Left lung (tissue), 10 donors: Measurements from ENCODE around the gene GREB1. TPM values are rescaled to one million over a fixed set of nuclear protein-coding genes. Genes with fewer than 3 reads are reported as not detected.

Source experiments
- ATAC-seq: fragments of 200-7000 bp; cut with Tn5 transposase; one replicate; pipeline ENCODE4 v1.9.1; 2020; ENCODE audit warnings: moderate library complexity
- DNase-seq, 4 donors: peaks; one replicate each; pipeline ENCODE4 v3.0.0-alpha.2; 2013 to 2020
- H3K27ac ChIP-seq, 2 donors: fragments of 200-600 bp; sonication (generic) in 1 of 2; one replicate each; pipeline versions ENCODE4 v1.5.0 to v1.8.0; 2020 to 2021
- H3K27me3 ChIP-seq, 2 donors: fragments of 200-600 bp; sonication (generic) in 1 of 2; one replicate each; pipeline versions ENCODE4 v1.5.0 to v1.8.0; 2020 to 2021
- H3K36me3 ChIP-seq, 2 donors: fragments of 200-600 bp; sonication (generic) in 1 of 2; one replicate each; pipeline versions ENCODE4 v1.5.0 to v1.8.0; 2020 to 2021
- H3K4me1 ChIP-seq, 2 donors: fragments of 200-600 bp; one replicate each; pipeline ENCODE4 v1.8.0; 2021
- H3K4me3 ChIP-seq, 2 donors: fragments of 200-600 bp; sonication (generic) in 1 of 2; one replicate each; pipeline versions ENCODE4 v1.5.0 to v1.8.0; 2020 to 2021; ENCODE audit warnings: mild to moderate bottlenecking in 1 of 2
- H3K9me3 ChIP-seq, 2 donors: fragments of 200-600 bp; sonication (generic) in 1 of 2; one replicate each; pipeline versions ENCODE4 v1.5.0 to v1.8.0; 2020 to 2021
- intact Hi-C, 2 donors: fragments of 100-400 bp; cut with DNase I; formaldehyde crosslinking; loops; one replicate each; pipeline versions ENCODE4 v1.11.2 to v1.14.2; 2022
- polyA plus RNA-seq, 6 donors: library from polyadenylated mRNA; unstranded; fragments of 120-200 nt; gene quantifications; one replicate each; pipeline ENCODE4 v1.2.1, GENCODE V29; 2013; ENCODE audit not compliant: insufficient read length in 6 of 6
- total RNA-seq, 2 donors: library from RNA; stranded (reverse); fragmentation: NEBNext Ultra II Directional; extraction: Animal tissue kit (Norgen Biotek cat#: 25700); gene quantifications; one replicate each; pipeline ENCODE4 v1.2.1, GENCODE V29; 2021
- TF ChIP-seq, protein P1 (sequence below), 2 donors: fragments of 200-600 bp; sonication (generic) in 1 of 2; IDR thresholded peaks; one replicate each; pipeline versions ENCODE4 v1.5.0 to v1.8.0; 2021; ENCODE audit warnings: antibody characterized with exemption in 2 of 2
- donor health status: DM: no; HTN: yes; CAD: no.
- donor health status: DM: no; HTN: no; CAD: no.

Gene GREB1
- total and polyA plus RNA-seq, 8 donors = 1.6 to 19.1 (median 12.7) TPM

DNA sequence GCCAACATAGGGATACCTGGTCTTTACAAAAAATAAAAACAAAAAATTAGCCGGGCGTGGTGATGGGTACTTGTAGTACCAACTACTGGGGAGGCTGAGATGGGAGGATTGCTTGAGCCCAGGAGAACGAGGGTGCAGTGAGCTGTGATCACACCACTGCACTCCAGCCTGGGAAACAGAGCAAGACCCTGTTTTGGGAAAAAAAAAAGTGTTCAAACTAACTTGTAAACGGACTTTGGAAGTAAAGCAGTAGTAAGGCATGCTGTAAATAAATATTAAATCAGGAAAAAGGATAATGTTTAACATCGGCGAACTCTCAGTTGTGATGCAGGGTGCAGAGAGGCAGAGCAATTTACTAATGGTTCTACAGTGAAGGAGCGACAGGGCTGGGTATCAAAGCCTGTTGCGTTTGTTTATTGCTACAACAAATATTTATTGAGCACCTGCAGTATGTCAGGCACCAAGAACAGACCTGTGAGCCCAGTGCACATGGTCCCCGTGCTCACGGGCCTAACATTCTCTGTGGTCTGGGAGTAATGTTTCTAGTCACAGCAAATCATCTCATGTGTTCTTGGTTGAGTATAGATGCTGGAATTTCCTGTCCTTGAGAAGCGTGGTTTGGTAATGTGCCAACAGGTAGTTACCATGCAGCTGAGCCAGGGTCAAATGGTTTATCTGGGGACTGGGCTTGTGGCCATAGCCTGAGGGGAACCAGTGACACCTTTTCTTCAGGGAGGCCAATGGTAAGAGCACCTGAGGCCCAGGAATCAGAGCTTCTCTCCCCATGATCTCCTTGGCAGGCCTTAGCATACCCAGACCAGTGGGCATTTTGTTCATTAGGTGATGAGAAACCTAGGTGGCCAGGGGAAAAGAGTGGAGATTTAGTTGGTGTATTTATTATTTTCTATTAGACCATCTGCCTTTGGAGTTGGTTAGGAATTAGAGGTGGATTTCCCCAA, 27.9 kb upstream of the GREB1 start:
- no peak overlapping the region for H3K27ac ChIP-seq
- TF ChIP-seq, protein P1, sequence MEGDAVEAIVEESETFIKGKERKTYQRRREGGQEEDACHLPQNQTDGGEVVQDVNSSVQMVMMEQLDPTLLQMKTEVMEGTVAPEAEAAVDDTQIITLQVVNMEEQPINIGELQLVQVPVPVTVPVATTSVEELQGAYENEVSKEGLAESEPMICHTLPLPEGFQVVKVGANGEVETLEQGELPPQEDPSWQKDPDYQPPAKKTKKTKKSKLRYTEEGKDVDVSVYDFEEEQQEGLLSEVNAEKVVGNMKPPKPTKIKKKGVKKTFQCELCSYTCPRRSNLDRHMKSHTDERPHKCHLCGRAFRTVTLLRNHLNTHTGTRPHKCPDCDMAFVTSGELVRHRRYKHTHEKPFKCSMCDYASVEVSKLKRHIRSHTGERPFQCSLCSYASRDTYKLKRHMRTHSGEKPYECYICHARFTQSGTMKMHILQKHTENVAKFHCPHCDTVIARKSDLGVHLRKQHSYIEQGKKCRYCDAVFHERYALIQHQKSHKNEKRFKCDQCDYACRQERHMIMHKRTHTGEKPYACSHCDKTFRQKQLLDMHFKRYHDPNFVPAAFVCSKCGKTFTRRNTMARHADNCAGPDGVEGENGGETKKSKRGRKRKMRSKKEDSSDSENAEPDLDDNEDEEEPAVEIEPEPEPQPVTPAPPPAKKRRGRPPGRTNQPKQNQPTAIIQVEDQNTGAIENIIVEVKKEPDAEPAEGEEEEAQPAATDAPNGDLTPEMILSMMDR (IDR thresholded peaks at IDR 0.05) = no peak
- no peaks in the 10 kb centered on the region for H3K9me3 ChIP-seq
- H3K4me3 ChIP-seq = no peak overlapping the region
- ATAC-seq (no peak), DNase-seq (no peak)
- no peaks in the 10 kb centered on the region for H3K36me3 ChIP-seq
- H3K4me1 ChIP-seq = no peaks in the 10 kb centered on the region
- intact Hi-C loops = no loop called here
- H3K27me3 ChIP-seq = peaks cover 0 to 5% of the 10 kb centered on the region in 2 donors

DNA sequence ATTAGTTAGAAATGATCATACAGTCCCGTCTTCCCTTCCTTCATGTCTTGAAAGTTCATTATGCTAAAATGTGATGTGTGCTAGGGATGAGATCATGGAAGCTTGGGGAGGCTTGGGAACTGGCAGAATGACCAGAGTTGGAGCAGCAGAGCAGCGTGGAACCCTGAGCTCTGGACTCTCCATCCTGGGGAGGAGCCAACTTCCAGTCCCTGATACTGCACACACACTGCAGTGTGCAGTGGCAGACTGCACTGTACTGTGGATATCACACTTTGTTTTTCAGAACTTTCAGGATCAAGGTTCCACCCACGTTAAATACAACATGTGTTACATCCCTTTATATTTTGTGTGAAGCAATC, 27.3 kb upstream of the GREB1 start:
- no peak overlapping the region for H3K4me3 ChIP-seq
- no peaks in the 10 kb centered on the region for H3K4me1 ChIP-seq
- ATAC-seq = no peak
- H3K36me3 ChIP-seq = no peaks in the 10 kb centered on the region
- DNase-seq = no peak
- intact Hi-C loops = no loop called here
- peaks cover 0 to 5% of the 10 kb centered on the region in 2 donors for H3K27me3 ChIP-seq
- TF ChIP-seq, protein P1 (IDR thresholded peaks at IDR 0.05) = no peak
- no peaks in the 10 kb centered on the region for H3K9me3 ChIP-seq
- H3K27ac ChIP-seq = no peak overlapping the region

DNA sequence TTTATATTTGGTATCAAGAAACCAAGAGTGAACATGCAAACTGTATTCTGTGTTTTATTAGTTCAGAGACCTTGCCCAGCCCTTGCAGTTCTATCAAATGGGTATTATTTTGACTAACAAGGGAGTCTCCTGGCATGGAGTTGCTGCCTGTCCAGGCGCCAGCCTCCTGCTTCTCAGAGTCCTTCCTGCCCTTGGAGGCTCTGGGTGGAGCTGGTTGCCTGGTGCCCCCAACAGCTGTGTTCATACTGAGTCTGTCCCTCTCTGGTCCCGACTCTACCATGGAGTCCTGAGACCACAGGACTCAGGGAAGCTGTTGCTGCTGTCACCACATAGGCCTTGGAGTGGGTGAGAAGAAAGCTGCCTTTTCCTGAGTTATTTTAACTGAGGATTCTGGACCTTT, 26.3 kb upstream of the GREB1 start:
- intact Hi-C loops = no loop called here
- Histone ChIP-seq H3K4me3 (no peak overlapping the region), H3K27ac (no peak overlapping the region), H3K9me3 (no peaks in the 10 kb centered on the region), H3K27me3 (peaks cover 0 to 5% of the 10 kb centered on the region in 2 donors), H3K36me3 (no peaks in the 10 kb centered on the region), H3K4me1 (no peaks in the 10 kb centered on the region)
- TF ChIP-seq, protein P1 (IDR thresholded peaks at IDR 0.05) = no peak
- no peak for ATAC-seq
- no peak for DNase-seq

DNA sequence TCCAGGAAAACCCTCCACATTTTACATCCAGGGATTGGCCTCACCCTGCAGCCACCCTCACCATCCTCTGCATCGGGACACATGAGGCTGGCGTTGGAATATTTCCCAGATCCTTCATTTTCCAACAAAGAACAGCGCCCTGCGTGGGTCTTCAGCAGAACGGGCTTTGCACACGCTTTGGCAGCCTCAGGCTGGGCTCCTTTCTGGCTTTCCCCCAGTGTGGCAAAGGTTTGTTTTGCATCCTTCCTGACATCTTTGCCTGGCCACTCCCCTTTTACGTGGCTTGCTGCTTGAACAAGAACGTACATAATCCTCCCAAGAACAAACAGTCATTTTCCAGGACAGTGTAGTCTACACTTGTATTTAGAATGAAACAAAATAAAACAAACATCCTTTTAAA, 25.6 kb upstream of the GREB1 start:
- H3K9me3 ChIP-seq = no peaks in the 10 kb centered on the region
- intact Hi-C loops = no loop called here
- H3K4me3 ChIP-seq = no peak overlapping the region
- H3K27ac ChIP-seq = no peak overlapping the region
- TF ChIP-seq, protein P1 (IDR thresholded peaks at IDR 0.05) = no peak
- H3K4me1 ChIP-seq = no peaks in the 10 kb centered on the region
- ATAC-seq (no peak), DNase-seq (no peak)
- H3K27me3 ChIP-seq = no peaks in the 10 kb centered on the region
- H3K36me3 ChIP-seq = no peaks in the 10 kb centered on the region

DNA sequence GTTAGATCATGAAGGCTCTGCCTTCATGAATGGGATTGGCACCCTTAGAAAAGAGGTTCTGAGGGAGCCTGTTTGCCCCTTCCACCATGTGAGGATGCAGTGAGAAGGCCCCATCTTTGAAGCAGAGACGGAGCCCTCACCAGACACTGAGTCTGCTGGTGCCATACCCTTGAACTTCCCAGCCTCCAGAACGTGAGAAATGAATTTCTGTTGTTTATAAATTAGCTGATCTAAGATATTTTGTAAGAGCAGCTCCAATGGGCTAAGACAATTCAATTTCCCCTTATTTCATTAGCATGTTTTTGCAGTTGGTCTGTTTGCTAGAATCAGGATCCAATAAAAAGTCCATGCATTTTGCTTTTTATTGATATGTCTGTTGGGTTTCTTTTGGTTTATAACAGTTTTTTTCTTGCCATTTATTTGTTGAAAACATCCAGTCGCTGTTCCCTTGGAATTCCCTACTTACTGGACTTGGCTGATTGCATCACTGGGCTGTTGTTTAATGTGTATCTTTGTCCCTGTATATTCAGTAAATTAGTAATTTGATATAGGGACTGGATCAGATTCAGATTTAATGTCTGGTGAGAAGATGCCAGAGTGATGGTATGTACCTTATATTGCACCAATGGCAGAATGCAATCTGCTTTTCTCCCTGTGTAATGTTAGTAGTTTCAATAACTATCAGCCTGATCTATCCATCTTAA, 24.0 kb upstream of the GREB1 start:
- H3K27ac ChIP-seq = no peak overlapping the region
- H3K9me3 ChIP-seq = no peaks in the 10 kb centered on the region
- no peaks in the 10 kb centered on the region for H3K36me3 ChIP-seq
- intact Hi-C loops = no loop called here
- no peak overlapping the region for H3K4me3 ChIP-seq
- no peaks in the 10 kb centered on the region for H3K4me1 ChIP-seq
- no peak for DNase-seq
- ATAC-seq = no peak
- H3K27me3 ChIP-seq = no peaks in the 10 kb centered on the region
- TF ChIP-seq, protein P1 (IDR thresholded peaks at IDR 0.05) = no peak
